Ovary (tissue), 9 donors: Measurements from ENCODE around the gene CAPZA1. TPM values are rescaled to one million over a fixed set of nuclear protein-coding genes. Genes with fewer than 3 reads are reported as not detected.
A peak's percentile ranks its signal among the peaks of the same experiment; 100 is the strongest.

Experiments used
- DNase-seq, 5 donors: peaks; one replicate each; pipeline ENCODE4 v3.0.0-alpha.2; 2019 to 2020
- H3K27ac ChIP-seq, 2 donors: fragments of 200-600 bp; one replicate each; pipeline versions ENCODE4 v1.5.1 to v1.8.0; 2019 to 2022
- H3K27me3 ChIP-seq: fragments of 200-600 bp; one replicate; pipeline ENCODE4 v1.8.0; 2022
- H3K36me3 ChIP-seq: fragments of 200-600 bp; sonication (generic); one replicate; pipeline ENCODE4 v1.5.1; 2019
- H3K4me1 ChIP-seq: one replicate; pipeline ENCODE4 v1.8.1; 2013; ENCODE audit warnings: mild to moderate bottlenecking, moderate library complexity; ENCODE audit not compliant: insufficient read depth
- H3K4me3 ChIP-seq: fragments of 200-600 bp; sonication (generic); one replicate; pipeline ENCODE4 v1.5.1; 2017
- H3K9me3 ChIP-seq, 2 donors: fragments of 200-600 bp in 1 of 2; sonication (generic) in 1 of 2; one replicate each; pipeline versions ENCODE4 v1.5.1 to v1.8.1; 2013 to 2019; ENCODE audit warnings: mild to moderate bottlenecking in 1 of 2, moderate library complexity in 1 of 2
- CTCF ChIP-seq, 3 donors: fragments of 450-650 bp in 2 of 3; fragments of 200-600 bp in 1 of 3; IDR thresholded peaks; one replicate each; pipeline versions ENCODE4 v1.5.1 to v1.8.0; 2016 to 2022; ENCODE audit warnings: antibody characterized with exemption in 3 of 3, mild to moderate bottlenecking in 1 of 3
- EP300 ChIP-seq: sonication (generic); formaldehyde crosslinking; IDR thresholded peaks from one replicate; pipeline ENCODE4 v1.6.1; 2017; ENCODE audit warnings: antibody characterized with exemption
- POLR2A ChIP-seq: fragments of 450-650 bp; IDR thresholded peaks from one replicate; pipeline ENCODE4 v1.6.1; 2017; ENCODE audit warnings: antibody characterized with exemption, mild to moderate bottlenecking, moderate library complexity
- WGBS, 3 donors: extraction: QIAGEN DNeasy Blood & Tissue Kit in 1 of 3; methylation state at CpG; one replicate each; pipeline versions ENCODE4 v1.1.5 to v1.1.7; 2013 to 2017; 5-methylcytosine and 5-hydroxymethylcytosine counted together
- intact Hi-C, 4 donors: fragments of 100-400 bp; cut with DNase I; formaldehyde crosslinking; loops; one replicate each; pipeline versions ENCODE4 v1.11.0 to v1.15.1; 2022 to 2023
- polyA plus RNA-seq, 2 donors: library from polyadenylated mRNA; stranded (reverse); fragments of 200-250 nt in 1 of 2; fragments of 350-450 nt in 1 of 2; fragmentation: Illumina TruSeq in 1 of 2; extraction: RNeasy Lipid Tissue Mini Kit (QIAGEN cat#74804) in 1 of 2; gene quantifications; one replicate each; pipeline ENCODE4 v1.2.3, GENCODE V29; 2013 to 2014
- total RNA-seq, 7 donors: library from RNA; depleted of rRNA in 2 of 7; stranded (reverse); fragments of >200 nt in 2 of 7; fragmentation: NEBNext Ultra II Directional in 3 of 7; extraction: Animal tissue kit (Norgen Biotek cat#: 25700) in 3 of 7; gene quantifications; one replicate each; pipeline versions ENCODE4 v1.1.0 to v1.2.4, GENCODE V29; 2016 to 2023
- donor health status: DM: no; HTN: no; CAD: no; lungs with moderate emphysema.
- donor health status: DM: no; HTN: no; CAD: no.
- donor health status: Bipolar disorder and iron deficiency.
- donor health status: DM: yes; HTN: yes; CAD: no.
- donor health status: DM: no; HTN: no; CAD: no.
- donor health status: DM: yes; HTN: yes; CAD: no.

CAPZA1 gene
- total and polyA plus RNA-seq, 9 donors = 31.3 to 81.2 (median 66.9) TPM

DNA sequence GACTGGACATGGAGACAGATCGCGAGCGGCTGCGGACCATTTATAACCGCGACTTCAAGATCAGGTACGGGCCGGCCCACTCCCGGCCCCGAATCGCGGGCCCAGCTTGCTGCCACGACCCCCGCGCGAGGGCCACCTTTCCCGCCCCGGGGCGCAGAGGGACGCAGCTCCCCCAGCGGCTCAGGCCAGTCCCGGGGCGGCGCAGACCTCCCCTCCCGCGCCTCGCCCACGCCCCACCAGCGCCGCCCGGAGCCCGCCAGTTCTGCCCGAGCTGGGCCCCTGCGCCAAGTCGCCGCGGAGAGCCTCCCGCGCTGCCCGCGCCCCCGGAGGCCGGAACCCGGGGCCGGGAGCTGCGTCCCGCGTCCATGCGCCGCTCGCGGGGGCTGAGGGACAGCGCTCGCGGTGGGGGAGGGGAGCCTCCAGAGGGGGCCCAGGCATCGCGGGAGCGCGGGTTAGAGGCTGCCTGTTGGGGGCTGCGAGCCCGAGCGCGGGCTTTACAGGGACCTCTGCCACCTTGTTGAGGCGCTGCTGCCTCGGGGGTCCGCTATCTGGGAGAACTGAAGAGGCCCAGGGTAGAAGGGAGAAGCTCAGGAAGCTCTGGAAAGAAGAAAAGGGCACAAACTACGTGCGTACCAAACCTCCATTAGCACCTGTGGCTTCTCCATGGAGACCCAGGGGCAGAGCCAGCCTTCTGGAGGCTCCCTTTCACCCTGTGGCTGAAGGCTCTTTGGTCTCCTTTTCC lies 55.5 kb downstream of the CAPZA1 start:
- 0 to 1% (median 1%) methylated on average over 20 to 68 of the region's 68 CpGs for WGBS, 3 donors
- intact Hi-C loops = loop anchor here in 1 of 4 donors (5.0 kb wide), 1 partner anchor 32 kb away; the partner anchor contains the start of gene RHOC
- Histone ChIP-seq H3K4me1 (peaks cover 4% of the 10 kb centered on the region), H3K9me3 (no peaks in the 10 kb centered on the region), H3K4me3 (peak overlapping the region; percentile 63), H3K27ac (peak overlapping the region; percentile 90 to 96), H3K36me3 (no peaks in the 10 kb centered on the region), H3K27me3 (no peaks in the 10 kb centered on the region)
- peak; percentile 69 to 84 (median 78) for DNase-seq
- TF ChIP-seq EP300 = no peak
- TF ChIP-seq CTCF (IDR thresholded peaks at IDR 0.05) = peak in 2 of 3 donors; percentile 27 to 41
- TF ChIP-seq POLR2A = no peak

DNA sequence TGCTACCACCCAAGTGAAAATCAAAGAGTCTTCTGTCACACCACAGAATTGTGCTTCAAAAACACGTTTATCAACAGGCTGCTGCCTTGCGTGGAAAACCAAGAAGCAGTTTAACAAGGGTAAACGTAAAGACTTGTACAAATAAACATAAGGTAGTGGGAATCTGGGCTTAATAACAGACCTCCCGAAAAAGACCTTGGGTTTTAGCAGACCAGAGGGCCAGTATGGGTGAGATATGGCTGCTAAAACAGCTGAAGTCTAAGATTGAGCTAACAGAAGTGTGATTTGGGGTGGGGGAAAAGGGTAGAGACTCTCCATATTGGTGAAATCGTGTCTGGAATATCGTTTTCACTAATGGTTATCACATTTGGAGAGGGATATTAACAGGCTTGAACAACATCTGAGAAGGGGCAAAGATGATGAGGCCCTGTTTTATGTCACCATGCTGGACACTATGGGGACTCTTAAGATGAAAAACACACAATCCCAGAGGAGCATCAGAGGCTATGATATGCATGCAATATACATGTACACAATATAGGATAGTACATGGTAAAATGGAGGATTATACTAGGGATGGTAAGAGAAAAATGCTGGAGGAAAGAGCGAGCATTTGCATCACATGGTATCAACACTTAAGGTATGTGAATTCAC lies 56.2 kb downstream of the CAPZA1 start:
- Histone ChIP-seq H3K27me3 (no peaks in the 10 kb centered on the region), H3K27ac (peak overlapping the region; percentile 90 to 96), H3K9me3 (no peaks in the 10 kb centered on the region), H3K4me1 (peaks cover 4% of the 10 kb centered on the region), H3K36me3 (no peaks in the 10 kb centered on the region), H3K4me3 (peak overlapping the region; percentile 63)
- intact Hi-C loops = no loop called here
- DNase-seq = no peak
- TF ChIP-seq POLR2A (no peak), CTCF (IDR thresholded peaks at IDR 0.05) (no peak), EP300 (no peak)
- WGBS, 3 donors = 26 to 32% (median 27%) methylated on average over 7 of the region's 7 CpGs

DNA sequence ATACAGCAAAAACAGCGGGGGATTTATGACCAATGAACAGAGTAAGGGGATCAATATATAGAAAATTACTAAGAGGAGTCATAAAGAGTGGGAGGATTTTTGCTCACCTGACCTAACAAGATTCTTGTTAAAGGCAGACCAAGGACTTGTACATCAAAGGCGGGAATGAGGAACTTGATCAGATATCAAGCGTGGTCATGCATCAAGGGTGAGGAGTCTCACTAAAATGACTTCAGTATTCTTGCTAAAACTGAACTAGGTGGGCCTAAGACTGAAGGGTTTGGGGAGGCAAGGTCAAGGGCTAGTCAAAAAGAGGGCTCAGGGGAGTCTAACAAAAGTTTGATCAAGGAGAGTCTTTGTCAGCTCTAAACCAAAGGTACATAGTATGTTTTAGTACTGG lies 56.9 kb downstream of the CAPZA1 start:
- no peak overlapping the region for H3K4me3 ChIP-seq
- no peak overlapping the region for H3K27ac ChIP-seq
- 94 to 98% (median 95%) methylated on average over 3 of the region's 3 CpGs for WGBS, 3 donors
- H3K9me3 ChIP-seq = no peaks in the 10 kb centered on the region
- intact Hi-C loops = no loop called here
- H3K36me3 ChIP-seq = no peaks in the 10 kb centered on the region
- H3K4me1 ChIP-seq = peaks cover 4% of the 10 kb centered on the region
- TF ChIP-seq CTCF (IDR thresholded peaks at IDR 0.05) = no peak
- TF ChIP-seq EP300 = no peak
- no peak for TF ChIP-seq POLR2A
- H3K27me3 ChIP-seq = no peaks in the 10 kb centered on the region
- DNase-seq = no peak

GRCh38 chr1:112677501-112677900 lies 57.9 kb downstream of the CAPZA1 start:
- Histone ChIP-seq H3K4me1 (peaks cover 4% of the 10 kb centered on the region), H3K27me3 (no peaks in the 10 kb centered on the region), H3K4me3 (no peak overlapping the region), H3K27ac (no peak overlapping the region), H3K36me3 (no peaks in the 10 kb centered on the region), H3K9me3 (no peaks in the 10 kb centered on the region)
- intact Hi-C loops = no loop called here
- WGBS, 3 donors = 98 to 99% (median 98%) methylated on average over 4 of the region's 4 CpGs
- no peak for TF ChIP-seq POLR2A
- TF ChIP-seq CTCF (IDR thresholded peaks at IDR 0.05) = no peak
- no peak for TF ChIP-seq EP300
- no peak for DNase-seq
